Measurements from ENCODE around the gene NKD1. TPM values are rescaled to one million over a fixed set of nuclear protein-coding genes. Genes with fewer than 3 reads are reported as not detected.

Gene NKD1
- polyA plus RNA-seq, 5 donors = 31.4 to 48.2 (median 34.6) TPM

DNA sequence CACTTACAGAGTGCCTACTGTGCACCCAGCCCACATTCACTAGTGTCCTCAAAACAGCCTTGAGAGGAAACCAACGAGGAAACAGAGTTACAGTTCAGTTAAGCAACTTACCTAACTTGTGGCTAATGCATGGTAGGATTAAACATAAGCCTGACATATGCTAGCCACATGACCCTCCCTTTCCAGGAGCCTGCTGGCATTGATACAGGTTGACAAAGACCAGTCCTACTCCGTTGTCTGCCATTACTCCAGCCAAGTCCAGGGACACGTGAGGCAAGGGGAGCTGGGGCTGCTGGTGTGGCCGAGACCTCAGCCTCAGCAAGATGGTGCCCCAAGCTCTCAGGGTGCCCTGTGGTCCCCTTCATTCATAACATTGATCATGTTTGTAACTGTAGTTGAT, 95.0 kb downstream of the NKD1 start:
- no peak for DNase-seq

GRCh38 chr16:50644245-50644644, 96.0 kb downstream of the NKD1 start:
- no peak for DNase-seq

- DNase-seq = peak in 1 of 2 donors; percentile 40
Observed at GRCh38 chr16:50644729-50645128, 96.5 kb downstream of the NKD1 start.

GRCh38 chr16:50645563-50646220, 97.5 kb downstream of the NKD1 start:
- DNase-seq = peak in 1 of 2 donors; percentile 25

- no peak for DNase-seq
Observed at GRCh38 chr16:50646345-50646744, 98.1 kb downstream of the NKD1 start.

DNA sequence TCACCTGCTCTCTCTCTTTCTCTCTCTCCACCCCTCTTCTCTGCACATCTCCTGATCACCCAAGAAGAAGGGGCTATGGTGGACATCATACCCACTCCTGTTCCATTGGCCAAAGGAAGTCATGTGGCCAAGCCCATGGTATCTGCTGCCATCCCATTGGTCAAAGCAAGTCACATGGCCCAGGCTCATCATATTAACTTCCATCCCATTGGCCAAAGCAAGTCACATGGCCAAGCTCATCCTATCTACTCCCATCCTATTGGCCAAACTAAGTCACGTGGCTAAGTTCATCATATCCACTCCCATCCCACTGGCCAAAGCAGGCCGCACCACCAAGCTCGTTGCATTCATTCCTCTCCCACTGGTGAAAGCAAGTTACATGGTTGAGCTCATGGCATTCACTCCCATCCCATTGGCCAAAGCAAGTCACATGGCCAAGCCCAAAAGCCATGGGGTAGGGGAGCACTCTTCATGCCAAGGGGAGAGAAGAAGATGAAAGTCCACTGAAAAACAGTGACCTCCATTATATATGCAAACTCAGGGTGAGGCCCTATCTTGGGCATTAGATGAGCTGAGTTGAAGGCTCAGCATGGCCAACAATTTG, 103.7 kb downstream of the NKD1 start:
- DNase-seq = no peak

DNA sequence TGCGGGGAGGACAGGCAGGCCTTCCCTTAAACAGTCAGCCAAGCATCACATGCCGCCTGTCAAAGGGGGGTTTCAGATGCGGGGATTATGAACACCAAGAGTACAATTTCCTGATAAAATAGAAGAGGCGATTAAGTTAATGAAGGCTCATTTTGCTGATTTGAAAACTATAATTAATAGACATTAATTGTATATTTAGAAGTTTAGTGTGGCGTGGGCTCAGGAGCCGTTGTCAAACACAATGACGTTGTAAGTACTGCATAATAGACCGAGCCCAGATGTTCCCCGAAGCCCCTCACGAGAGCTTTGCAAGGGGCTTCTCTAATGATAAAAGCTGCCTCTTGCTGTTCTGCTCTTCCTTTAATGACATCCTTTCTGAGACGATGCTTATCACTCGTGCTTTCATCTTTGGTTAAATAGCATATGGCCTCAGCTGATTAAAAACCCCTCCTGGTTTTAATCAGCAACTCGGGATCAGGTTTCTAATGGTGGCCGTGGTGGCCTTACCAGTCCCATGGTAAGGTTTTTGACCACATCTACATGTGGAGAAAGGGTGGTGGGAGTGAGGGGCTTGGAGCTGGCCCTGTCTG, 104.7 kb downstream of the NKD1 start:
- no peak for DNase-seq

DNA sequence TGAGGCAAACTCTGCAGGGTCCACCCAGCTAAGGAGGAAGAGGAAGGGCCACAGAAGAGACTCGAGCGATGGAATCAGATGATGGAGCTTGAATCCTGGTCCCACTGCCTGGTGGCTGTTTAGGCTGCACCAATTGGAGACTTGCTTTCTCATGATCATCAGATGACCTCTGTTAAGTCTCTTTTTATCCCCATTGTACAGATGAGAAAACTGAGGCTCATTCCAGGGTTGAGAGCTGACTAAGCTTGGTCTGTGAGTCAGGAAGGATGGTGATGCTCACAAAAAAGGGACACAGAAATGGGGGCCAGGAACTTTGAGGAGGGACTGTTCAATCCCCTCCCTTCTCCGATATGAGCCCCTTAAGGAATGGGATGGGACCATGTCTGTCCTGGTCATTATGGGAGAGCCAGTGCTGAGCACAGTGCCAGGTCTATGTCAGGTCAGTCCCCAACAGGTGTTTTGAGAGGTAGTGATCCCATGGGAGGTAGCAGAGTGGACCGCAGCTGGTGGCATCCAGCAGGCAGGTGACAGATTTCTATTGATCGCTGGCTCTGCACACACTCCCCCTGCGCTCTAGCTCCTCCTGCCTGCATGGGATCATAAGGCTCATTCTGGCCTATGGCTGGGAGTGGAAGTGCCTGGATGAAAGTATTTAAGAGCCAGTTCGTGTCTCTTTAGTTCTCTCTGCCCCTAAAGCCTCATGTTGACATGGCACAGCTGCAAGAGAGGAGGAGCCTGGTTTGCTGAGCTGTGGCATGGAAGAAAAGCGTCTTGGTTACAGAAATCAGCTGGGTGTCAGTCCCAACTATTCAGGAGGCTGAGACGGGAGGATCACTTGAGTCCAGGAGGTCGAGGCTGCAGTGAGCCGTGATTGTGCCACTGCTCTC, 105.7 kb downstream of the NKD1 start:
- DNase-seq = no peak

DNA sequence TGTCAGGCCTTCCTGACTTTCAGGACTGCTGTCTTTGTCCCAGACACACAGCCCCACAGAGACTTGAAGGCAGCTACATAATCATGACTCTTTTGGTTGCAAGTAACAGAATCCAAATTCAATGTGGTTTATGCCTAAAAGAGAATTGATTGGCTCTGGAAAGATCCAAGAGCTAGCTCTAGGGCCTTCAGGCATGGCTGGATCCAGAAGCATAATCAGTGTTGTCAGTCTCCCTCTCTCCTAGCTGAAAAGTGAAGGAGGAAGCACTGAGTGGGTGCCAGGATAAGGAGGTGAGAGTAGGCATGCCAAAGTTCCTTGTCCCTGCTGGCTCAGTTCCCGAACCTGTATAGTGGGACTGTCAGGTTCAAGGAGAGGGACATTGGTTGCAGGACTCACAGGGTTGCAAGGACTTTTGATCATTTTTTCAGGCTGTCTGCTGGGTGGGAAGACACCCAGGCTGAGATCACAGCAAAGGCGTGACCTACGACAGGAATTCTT, 107.4 kb downstream of the NKD1 start:
- no peak for DNase-seq

DNA sequence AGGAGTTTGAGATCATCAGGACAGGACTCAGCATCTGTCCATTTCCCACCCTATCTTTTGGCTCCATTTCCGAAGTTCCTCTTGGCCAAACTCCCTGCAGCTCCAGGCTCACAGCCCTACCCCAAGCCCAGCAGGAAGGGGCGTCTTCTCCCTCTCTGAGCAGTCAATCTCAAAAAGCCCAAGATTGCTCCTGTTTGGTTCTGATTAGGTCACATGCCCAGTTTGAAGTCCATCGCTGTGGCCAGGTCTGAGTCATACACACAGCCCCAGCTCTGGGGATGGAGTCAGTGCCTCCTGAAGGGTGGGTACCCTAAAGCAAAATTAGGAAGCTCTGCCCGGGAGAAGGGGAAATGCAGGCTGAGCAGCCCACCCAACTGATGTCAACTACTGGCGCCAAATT, 109.0 kb downstream of the NKD1 start:
- DNase-seq = no peak

GRCh38 chr16:50659806-50660205, 111.6 kb downstream of the NKD1 start:
- no peak for DNase-seq

- no peak for DNase-seq
Observed at GRCh38 chr16:50662306-50662940, 114.2 kb downstream of the NKD1 start.

GRCh38 chr16:50664270-50664669, 116.1 kb downstream of the NKD1 start:
- DNase-seq = no peak

GRCh38 chr16:50665128-50665878, 117.1 kb downstream of the NKD1 start:
- DNase-seq = peak; percentile 69 to 82

GRCh38 chr16:50666658-50667496, 118.7 kb downstream of the NKD1 start:
- DNase-seq = no peak

DNA sequence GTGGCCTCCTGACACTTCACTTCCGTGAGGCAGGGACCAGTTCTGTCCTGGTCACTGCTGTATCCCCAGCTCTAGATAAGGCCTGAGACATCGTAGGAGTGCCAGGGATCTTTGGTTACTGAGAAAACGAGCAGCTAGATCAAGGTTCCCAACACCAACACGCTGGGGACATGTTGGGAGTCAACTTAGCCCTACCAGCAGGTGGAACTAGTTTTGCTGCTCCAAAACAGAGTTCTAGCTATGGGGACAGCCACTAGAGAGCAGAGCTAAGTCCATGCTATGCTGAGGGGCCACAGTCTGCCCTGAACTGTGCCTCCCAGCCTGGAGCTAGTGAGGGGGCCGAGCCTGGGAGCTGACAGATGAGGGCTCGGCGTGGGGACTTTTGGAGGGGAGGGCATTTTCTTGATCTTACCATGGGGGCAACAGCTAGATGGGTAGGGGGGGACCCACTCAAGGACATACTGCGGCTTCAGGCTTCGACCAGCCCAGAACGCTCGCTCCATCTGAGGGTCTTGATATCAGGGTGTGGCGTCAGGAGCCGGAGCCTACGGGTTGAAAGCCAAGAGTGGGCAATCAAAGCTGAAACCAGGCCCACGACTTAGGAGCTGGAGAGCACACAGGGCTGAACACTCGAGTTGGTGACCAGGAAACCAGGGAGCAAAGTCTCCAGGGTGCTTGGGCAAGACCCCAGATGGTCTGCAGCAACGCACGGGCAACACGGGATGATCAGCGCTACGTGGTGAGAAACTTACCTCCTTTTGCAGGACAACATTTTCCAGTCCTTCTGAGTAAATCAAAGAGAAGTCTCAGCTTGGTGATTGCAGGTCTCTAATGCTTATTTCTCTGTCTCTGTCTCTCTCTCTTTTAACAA, 119.5 kb downstream of the NKD1 start:
- DNase-seq = no peak

- DNase-seq = peak in 1 of 2 donors; percentile 39
Observed at GRCh38 chr16:50668368-50669008, 120.3 kb downstream of the NKD1 start.

DNA sequence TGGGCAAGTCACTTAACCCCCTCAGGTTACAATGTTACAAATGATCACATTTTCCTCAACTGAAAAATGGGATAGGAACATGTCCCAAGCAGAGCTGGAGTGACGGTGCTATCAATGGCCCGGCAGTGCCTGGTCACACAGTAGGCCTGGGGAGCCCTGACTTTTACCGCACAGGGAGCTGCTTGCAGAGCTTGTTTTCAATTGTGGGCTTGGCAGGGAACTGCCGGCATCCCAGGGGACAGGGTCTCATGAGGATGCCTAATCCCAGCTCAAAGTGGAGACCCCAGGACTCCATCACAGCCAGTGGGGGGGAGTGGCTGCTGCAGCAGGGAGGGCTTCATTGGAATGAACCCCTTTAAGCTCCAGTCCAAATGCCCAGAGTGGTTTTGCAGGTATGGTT, 121.5 kb downstream of the NKD1 start:
- DNase-seq = no peak
